ENCODE measurements around the gene CCDC92B. TPM values are rescaled to one million over a fixed set of nuclear protein-coding genes. Genes with fewer than 3 reads are reported as not detected.
"Not testable (repeated sequence)": the region's sequence is repeated elsewhere in the genome, so short reads cannot be mapped to it uniquely, and the experiment has no call there.

The CCDC92B gene
- total RNA-seq, result 0.16 TPM
- long read RNA-seq, result 0 reads

- intact Hi-C loops (cut with DNase I), result no loop called here
- ATAC-seq, result no peak
- DNase-seq (ENCODE audit: missing footprints), result no peak
Observed at GRCh38 chr17:2749058-2749783, at the start of gene CCDC92B. Gene CCDC92B (minus strand): TSS chr17:2749652. CDS start chr17:2735145, 14,507 bp downstream.

GRCh38 chr17:2798678-2799077 is 49.2 kb upstream of the CCDC92B start:
- peak; percentile 17 for DNase-seq (ENCODE audit: missing footprints)
- intact Hi-C loops (cut with DNase I), result no loop called here
- no peak for ATAC-seq

GRCh38 chr17:2798188-2798587 is 48.7 kb upstream of the CCDC92B start:
- ATAC-seq, result no peak
- DNase-seq (ENCODE audit: missing footprints), result peak; percentile 64
- intact Hi-C loops (cut with DNase I), result no loop called here

- intact Hi-C loops (cut with DNase I), result no loop called here
- ATAC-seq (no peak), DNase-seq (ENCODE audit: missing footprints) (no peak)
Observed at GRCh38 chr17:2797637-2798036, 48.2 kb upstream of the CCDC92B start.

- no peak for ATAC-seq
- intact Hi-C loops (cut with DNase I), result no loop called here
- peak; percentile 22 for DNase-seq (ENCODE audit: missing footprints)
Observed at GRCh38 chr17:2797226-2797625, 47.8 kb upstream of the CCDC92B start.

- ATAC-seq, result peak; percentile 66
- intact Hi-C loops (cut with DNase I), result no loop called here
- DNase-seq (ENCODE audit: missing footprints), result peak; percentile 93
Observed at GRCh38 chr17:2796164-2797125, 47.0 kb upstream of the CCDC92B start, which contains the start of gene RAP1GAP2. Gene RAP1GAP2 (plus strand): TSS chr17:2796438. CDS start chr17:2796528, 90 bp downstream.

GRCh38 chr17:2795441-2796163 is 46.1 kb upstream of the CCDC92B start:
- intact Hi-C loops (cut with DNase I), result no loop called here
- ATAC-seq, result no peak
- peak; percentile 63 for DNase-seq (ENCODE audit: missing footprints)

- intact Hi-C loops (cut with DNase I), result no loop called here
- ATAC-seq (no peak), DNase-seq (ENCODE audit: missing footprints) (peak; percentile 45)
Observed at GRCh38 chr17:2794111-2794803, 44.8 kb upstream of the CCDC92B start.

- DNase-seq (ENCODE audit: missing footprints) (peak; percentile 53), ATAC-seq (no peak)
- intact Hi-C loops (cut with DNase I), result no loop called here
Observed at GRCh38 chr17:2792366-2793169, 43.1 kb upstream of the CCDC92B start.

- intact Hi-C loops (cut with DNase I), result no loop called here
- ATAC-seq, result no peak
- no peak for DNase-seq (ENCODE audit: missing footprints)
Observed at GRCh38 chr17:2789700-2790099, 40.2 kb upstream of the CCDC92B start.

- peak; percentile 92 for ATAC-seq
- DNase-seq (ENCODE audit: missing footprints), result peak; percentile 94
- intact Hi-C loops (cut with DNase I), result no loop called here
Observed at GRCh38 chr17:2786176-2786881, 36.9 kb upstream of the CCDC92B start.

GRCh38 chr17:2785376-2785775 is 35.9 kb upstream of the CCDC92B start:
- DNase-seq (ENCODE audit: missing footprints), result peak; percentile 4
- ATAC-seq; intact Hi-C loops (cut with DNase I): not testable (repeated sequence)

- DNase-seq (ENCODE audit: missing footprints) (peak; percentile 41), ATAC-seq (no peak)
- intact Hi-C loops (cut with DNase I), result no loop called here
Observed at GRCh38 chr17:2784864-2785263, 35.4 kb upstream of the CCDC92B start.

GRCh38 chr17:2783310-2784030 is 34.0 kb upstream of the CCDC92B start:
- intact Hi-C loops (cut with DNase I), result no loop called here
- ATAC-seq (no peak), DNase-seq (ENCODE audit: missing footprints) (no peak)

- DNase-seq (ENCODE audit: missing footprints) (peak; percentile 21), ATAC-seq (no peak)
- intact Hi-C loops (cut with DNase I), result no loop called here
Observed at GRCh38 chr17:2782055-2782454, 32.6 kb upstream of the CCDC92B start.

- peak; percentile 11 for DNase-seq (ENCODE audit: missing footprints)
- ATAC-seq; intact Hi-C loops (cut with DNase I): not testable (repeated sequence)
Observed at GRCh38 chr17:2781598-2781997, 32.1 kb upstream of the CCDC92B start.

Measured in Right ventricle myocardium inferior (tissue), 1 donor.